Raji (cell line): ENCODE measurements around the gene BLM.

Experiments used
- POLR2A ChIP-seq: IDR thresholded peaks from 2 replicates; pipeline ENCODE4 v1.6.1; 2011; ENCODE audit warnings: low read depth, low read length, control low read depth; ENCODE audit not compliant: insufficient read depth

Gene BLM

GRCh38 chr15:90801803-90802202, 84.7 kb downstream of the BLM start:
- TF ChIP-seq POLR2A: no peak

- no peak for TF ChIP-seq POLR2A
These were observed 90.1 kb downstream of the BLM start for GRCh38 chr15:90807074-90807785.

GRCh38 chr15:90807786-90808086, 90.6 kb downstream of the BLM start:
- TF ChIP-seq POLR2A: no peak

- no peak for TF ChIP-seq POLR2A
These were observed 91.5 kb downstream of the BLM start for GRCh38 chr15:90808517-90809235.

- no peak for TF ChIP-seq POLR2A
These were observed 92.4 kb downstream of the BLM start for GRCh38 chr15:90809536-90809935.

- no peak for TF ChIP-seq POLR2A
These were observed 93.2 kb downstream of the BLM start for GRCh38 chr15:90810354-90810753.

GRCh38 chr15:90812171-90812957, 95.2 kb downstream of the BLM start:
- no peak for TF ChIP-seq POLR2A

GRCh38 chr15:90812958-90813265, 95.8 kb downstream of the BLM start:
- TF ChIP-seq POLR2A: no peak

GRCh38 chr15:90813796-90814190, 96.6 kb downstream of the BLM start:
- no peak for TF ChIP-seq POLR2A

GRCh38 chr15:90814191-90814821, 97.2 kb downstream of the BLM start:
- no peak for TF ChIP-seq POLR2A

- no peak for TF ChIP-seq POLR2A
These were observed 99.4 kb downstream of the BLM start for GRCh38 chr15:90816401-90817116.

GRCh38 chr15:90817117-90818057, 100.2 kb downstream of the BLM start:
- no peak for TF ChIP-seq POLR2A

- TF ChIP-seq POLR2A: no peak
These were observed 101.4 kb downstream of the BLM start for GRCh38 chr15:90818251-90819210.
